COLO829 (cell line): Measurements from ENCODE around the gene NKIRAS1.
"Not testable (repeated sequence)": the region's sequence is repeated elsewhere in the genome, so short reads cannot be mapped to it uniquely, and the experiment has no call there.

Experiments used
- DNase-seq: peaks from one replicate; pipeline ENCODE4 v3.0.0; 2012; ENCODE audit warnings: low spot score

Gene NKIRAS1

DNA sequence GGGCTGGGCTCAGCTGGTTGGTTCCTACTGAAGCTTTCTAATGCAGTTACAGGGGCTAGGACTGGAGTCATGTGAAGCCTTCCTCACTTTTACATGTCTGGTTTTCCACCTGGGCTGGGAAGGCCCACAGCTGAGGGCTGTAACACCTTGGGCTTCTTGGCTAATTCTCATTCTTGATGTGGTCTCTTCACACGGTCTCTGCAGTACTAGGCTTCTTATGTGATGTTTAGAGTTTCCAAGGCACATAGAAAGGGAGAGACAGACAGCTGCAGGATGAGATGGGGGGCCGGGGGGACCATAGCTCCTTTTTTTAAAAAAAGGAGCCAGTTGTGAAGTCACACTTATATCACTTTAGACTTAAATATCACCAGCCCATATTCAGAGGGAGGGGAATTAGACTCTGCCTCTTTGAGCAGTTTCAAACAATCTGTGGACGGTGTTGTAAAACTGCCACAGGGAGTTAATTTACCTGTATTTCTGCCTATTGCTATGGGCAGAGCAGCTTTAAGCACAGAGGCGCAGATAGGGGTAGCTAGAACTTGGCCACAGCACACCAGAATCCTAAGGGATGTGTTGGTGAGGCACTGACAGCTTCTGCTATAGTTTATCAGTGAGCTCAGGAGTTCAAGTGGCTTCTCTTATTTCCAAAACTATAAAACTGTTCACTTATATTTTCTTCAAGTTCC lies 46.7 kb downstream of the NKIRAS1 start:
- no peak for DNase-seq

DNA sequence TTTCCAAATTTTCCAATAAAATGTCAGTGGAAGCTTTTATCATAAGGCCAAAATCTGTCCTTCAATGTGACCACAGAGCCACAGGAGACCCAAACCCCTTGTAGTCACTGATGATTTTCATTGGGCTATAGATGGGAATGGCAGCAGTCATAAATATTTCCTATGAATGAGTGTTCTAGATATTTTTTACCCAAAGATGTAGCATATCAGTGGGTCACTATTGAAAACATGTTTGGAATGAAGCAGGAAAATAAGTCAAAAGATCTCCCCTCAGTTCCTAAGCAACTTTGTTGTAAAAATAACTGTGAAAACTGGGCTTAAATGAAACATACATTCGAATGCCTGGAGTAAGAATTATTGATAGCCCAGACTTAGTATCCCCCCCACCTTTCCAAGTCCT lies 49.0 kb downstream of the NKIRAS1 start:
- DNase-seq, result no peak

DNA sequence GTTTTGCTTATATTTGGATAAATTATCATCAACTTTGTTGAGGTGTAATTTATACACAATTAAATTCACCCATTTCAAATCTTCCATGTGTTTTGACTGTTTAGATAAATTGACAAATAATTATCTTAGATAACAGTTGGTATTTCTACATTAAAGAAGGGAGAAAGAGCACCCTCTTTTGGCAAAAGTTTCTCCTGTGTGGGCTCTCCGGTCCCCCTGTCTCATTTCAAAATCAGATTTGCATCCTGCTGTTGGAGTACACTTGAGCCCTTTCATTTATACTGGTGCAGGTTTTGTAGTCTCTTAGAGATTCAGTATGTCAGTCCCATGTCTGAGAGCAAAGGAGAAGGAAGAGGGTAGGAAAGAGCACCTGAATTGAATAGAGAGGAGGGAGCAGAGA lies 49.4 kb downstream of the NKIRAS1 start:
- no peak for DNase-seq

DNA sequence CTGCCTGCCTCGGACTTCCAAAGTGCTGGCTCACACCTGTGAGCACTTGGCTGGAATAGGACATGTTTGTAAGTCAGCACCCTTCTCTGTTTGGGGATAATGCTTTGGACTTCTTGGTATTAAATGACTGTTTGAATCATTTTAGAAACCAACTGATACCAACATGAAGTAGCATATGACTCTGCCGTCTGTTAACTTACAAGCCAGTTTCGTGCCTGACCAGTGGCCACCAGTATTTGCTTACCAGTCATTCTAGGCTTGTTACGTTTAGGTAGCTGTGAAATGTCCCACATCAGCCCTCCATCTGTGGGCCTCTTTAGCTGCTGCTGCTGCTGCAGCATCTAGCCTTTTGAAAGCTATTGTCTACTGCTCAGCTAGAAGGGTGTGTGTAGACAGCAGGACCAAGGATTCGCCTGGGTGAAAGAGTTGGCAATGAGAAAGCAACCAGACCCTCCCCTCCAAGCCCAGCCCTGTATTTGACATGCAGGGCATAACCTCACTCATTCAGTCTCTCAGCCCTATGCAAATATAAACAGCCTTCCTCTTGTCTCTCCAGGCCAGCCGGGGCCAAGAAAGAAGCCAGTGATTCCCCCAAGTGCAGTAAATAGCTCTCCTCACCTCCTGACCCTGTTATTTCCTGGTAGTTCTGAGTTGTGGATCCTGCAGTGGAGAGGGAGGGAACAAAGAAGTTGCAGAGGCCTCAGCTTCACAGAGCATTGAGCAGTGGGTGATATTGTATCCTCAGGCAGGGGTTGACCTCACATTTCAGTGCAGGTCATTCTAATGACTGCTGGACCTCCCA lies 51.0 kb downstream of the NKIRAS1 start:
- peak; percentile 73 for DNase-seq

DNA sequence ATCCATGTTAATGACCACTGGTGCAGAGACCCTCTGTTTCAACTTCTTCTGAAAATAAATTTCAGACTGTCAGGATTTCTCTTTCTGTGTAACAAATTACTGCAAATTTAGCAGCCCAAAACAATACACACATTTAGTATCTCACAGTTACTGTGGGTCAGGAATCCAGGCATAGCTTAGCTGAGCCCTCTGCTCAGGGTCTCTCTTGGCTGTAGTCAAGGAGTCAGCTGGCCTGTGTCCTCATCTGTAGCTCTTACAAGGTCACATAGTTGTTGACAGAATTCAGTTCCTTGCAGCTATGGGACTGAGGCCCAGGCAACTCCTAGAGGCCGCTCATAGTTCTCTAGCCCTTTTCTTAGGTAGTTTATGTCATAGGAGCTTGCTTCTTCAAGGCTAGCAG lies 51.9 kb downstream of the NKIRAS1 start:
- no peak for DNase-seq

DNA sequence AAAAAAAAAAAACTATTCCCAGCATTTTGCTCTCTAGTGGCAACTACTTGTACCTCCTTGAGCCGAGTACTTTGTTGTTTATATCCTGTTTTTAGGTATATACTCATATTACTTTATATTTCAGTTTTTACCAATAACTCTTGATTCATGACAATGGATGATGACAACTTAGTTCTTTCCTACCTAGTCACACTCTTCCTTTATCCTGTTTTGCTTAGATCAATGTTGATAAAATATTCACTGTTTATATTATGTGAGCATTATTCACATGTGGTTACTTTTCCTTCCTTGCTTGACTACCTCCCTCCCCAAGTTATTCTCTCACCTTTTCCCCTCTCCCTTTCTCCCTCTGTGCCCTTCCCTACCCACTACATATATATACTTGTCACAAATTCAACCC lies 53.7 kb downstream of the NKIRAS1 start:
- no peak for DNase-seq

DNA sequence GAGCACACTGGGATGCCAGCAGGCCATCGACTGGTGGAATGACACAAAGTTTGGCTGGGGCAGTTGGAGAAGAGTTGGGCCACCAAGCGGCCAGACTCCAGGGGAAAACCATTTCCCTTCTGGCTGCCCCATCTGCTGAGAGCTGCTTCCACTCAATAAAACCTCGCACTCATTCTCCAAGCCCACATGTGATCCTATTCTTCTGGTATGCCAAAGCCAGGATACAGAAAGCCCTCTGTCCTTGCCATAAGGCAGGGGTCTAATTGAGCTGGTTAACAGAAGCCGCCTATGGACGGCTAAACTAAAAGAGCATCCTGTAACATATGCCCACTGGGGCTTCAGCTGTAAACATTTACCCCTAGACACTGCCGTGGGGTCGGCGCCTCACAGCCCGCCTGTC lies 55.1 kb downstream of the NKIRAS1 start:
- no peak for DNase-seq

DNA sequence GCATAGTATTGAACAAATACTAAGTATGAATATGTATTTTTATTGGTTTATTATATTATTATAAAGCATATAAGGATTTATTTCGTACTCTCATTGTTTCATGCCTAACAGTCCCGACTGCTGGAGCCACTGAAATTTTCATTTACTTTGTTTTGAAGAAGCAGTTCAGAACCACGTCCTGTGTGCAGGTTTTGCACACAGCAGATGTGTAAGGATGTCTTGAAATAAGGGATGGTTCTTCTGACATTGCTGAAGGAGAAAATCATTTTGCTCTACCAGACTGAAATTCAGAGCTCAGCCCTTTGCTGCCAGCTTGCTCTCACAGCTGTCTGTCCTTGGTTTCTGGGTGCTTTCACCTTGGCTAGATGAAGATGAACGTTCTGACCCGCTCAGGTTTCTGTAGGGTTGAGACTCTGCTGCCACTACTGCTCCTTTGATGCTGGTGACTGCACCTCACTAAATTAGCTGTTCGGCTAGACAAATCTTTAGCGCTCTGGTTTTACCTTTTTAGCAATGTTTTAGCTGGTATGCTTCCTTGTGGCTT lies 56.9 kb downstream of the NKIRAS1 start:
- no peak for DNase-seq

DNA sequence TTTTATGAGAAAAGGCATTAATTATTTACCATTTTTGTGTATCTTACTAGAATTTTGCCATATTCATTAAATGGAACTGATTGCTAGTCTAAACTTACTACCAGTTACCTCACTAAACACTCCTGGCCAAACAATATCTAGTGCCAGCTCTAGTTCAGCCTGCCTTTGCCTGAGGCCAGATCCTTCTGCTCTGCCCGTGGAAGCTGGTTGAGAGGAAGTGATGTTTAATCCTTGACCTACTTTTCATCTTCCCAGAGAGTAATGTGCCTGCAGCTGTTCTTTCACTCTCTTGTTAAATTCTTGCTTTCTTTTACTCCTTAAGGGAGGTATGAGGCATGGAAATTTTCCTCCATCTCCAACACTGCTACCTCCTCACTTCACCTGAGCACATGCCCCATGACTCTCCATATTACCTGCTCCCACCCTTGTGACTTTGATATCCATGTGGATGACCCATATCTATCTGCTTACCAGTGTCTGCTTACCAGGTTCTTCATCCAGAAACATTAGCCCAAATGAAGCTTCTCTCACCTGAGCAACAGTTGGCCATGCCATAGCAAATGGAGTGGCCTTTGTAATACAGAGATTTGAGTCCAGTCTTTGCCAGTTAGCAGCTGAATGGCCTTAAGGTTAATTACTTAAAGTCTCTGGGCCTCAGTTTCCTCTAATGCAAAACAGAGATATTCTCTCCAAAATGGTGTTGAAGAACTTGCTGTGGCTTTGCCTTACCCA lies 57.6 kb downstream of the NKIRAS1 start:
- peak; percentile 10 for DNase-seq

DNA sequence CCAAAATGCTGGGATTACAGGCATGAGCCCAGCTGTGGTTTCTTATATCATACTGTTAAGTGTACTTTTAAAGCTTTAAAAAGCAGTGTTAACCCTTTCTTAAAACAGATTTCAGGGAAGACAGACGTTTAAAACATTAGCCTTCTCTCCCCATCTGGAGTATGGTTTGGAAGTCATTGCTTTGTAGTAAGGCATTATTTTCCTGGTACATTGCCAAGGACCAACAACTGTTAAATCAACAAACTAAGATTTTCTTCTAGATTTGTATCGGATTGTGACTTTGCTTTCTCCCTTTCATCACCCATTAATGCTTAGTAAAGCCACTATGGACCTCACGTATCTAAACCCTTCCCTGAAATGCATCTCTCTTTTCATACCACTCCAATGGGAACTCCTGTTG lies 60.5 kb downstream of the NKIRAS1 start:
- no peak for DNase-seq

DNA sequence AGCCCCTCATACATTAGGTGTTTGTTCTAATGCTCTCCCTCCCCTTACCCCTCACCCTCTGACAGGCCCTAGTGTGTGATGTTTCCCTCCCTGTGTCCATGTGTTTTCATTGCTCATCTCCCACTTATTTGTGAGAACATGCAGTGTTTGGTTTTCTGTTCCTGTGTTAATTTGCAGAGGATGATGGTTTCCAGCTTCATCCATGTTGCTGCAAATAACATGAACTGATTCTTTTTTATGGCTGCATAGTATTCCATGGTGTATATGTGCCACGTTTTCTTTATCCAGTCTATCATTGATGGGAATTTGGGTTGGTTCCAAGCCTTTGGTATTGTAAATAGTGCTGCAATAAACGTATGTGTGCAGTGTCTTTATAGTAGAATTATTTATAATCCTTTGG lies 67.3 kb downstream of the NKIRAS1 start:
- not testable (repeated sequence) for DNase-seq

DNA sequence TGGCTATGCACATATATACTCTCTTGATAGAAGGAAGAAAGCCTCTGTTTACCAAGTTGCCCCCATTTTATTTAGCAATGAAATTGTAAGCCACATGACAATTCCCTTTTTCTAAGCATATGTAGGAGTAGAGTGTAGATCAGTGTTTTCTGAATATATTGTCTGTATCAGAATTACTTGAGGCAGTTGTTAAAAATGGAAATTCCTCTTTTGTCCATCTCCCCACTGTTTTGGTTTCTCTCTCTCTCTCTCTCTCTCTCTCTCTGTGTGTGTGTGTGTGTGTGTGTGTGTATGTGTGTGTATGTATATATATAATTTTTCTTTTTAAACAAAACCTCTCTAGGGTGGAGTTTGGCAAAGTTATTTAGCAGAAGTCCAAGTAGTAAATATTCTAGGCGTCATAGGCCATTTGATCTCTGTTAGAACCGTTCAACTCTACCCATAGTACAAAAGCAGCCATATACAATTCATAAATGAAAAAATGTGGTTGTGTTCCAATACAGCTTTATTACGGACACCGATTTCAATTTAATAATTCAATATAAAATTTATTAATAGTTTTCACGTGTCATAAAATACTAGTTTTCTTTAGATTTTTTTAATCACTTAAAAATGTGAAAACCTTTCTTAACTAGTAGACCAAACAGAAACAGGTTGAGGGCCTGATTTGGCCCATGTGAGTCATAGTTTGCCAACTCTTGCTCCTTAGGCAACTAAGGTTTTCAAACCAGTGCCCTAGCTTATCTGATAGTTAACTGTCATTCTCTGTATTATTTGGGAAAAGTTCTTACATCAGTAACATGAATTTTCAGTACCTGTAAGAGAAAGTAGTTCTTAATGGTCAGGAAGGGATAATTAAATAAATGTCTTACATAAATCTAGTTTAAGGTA lies 71.2 kb downstream of the NKIRAS1 start:
- no peak for DNase-seq

DNA sequence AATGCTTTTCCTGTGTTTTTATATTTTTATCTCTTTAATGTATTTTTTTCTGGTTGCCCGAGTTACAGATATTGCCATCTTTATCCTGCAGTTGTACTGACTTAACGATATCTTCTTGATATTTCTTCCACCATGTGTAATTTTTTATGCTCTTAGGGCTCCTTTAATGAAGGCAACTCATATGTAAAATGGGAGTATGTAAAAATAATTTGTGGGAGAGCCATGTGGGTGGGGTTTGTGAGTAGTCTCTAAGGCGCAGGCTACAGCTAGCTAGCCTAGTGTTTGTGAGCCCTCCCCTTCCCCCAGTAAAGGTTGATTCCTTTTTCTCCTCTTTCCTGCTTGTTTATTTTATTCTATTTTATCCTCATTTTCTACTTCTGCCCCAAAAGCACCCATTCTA lies 72.9 kb downstream of the NKIRAS1 start:
- no peak for DNase-seq
